Measurements from ENCODE around the gene KMT2C. TPM values are rescaled to one million over a fixed set of nuclear protein-coding genes. Genes with fewer than 3 reads are reported as not detected.

The KMT2C gene
- polyA plus RNA-seq, 1 donor from 2014 or later = 29.8 TPM

- Histone ChIP-seq H2AFZ (ENCODE audit: low read depth, low read length) (no peak overlapping the region), H3K79me2 (replicated peaks; ENCODE audit: insufficient read depth, low read length) (peaks cover 31% of the 10 kb centered on the region), H3K9me2 (ENCODE audit: insufficient read depth, low read length) (no peaks in the 10 kb centered on the region), H3K27ac (ENCODE audit: low read length) (no peak overlapping the region), H3K4me3 (ENCODE audit: low read length) (no peak overlapping the region), H3K4me2 (ENCODE audit: low read length) (no peak overlapping the region), H3K36me3 (ENCODE audit: insufficient read depth, low read length) (no peaks in the 10 kb centered on the region), H3K9me3 (ENCODE audit: low read length) (peaks cover 10% of the 10 kb centered on the region), H3F3A (ENCODE audit: insufficient read depth, low read length, poor library complexity, severe bottlenecking) (no peaks in the 10 kb centered on the region), H3K9ac (ENCODE audit: low read length) (no peak overlapping the region), H4K20me1 (ENCODE audit: insufficient read depth) (no peaks in the 10 kb centered on the region), H3K27me3 (ENCODE audit: insufficient read depth, low read depth, low read length) (no peaks in the 10 kb centered on the region)
- TF ChIP-seq SMC3 (conservative IDR thresholded peaks at IDR 0.05; ENCODE audit: poor library complexity) (no peak), EZH2 (IDR thresholded peaks at IDR 0.05; ENCODE audit: borderline replicate concordance, insufficient read depth, low read length, poor library complexity, severe bottlenecking) (no peak), MXI1 (conservative IDR thresholded peaks at IDR 0.05; ENCODE audit: poor library complexity, severe bottlenecking) (no peak)
Observed at GRCh38 chr7:152403726-152404125, 32.1 kb downstream of the KMT2C start.

- Histone ChIP-seq H3K79me2 (replicated peaks; ENCODE audit: insufficient read depth, low read length) (peaks cover 34% of the 10 kb centered on the region), H3K36me3 (ENCODE audit: insufficient read depth, low read length) (no peaks in the 10 kb centered on the region), H3K9me3 (ENCODE audit: low read length) (peaks cover 10% of the 10 kb centered on the region), H3K4me3 (ENCODE audit: low read length) (no peak overlapping the region), H3K9me2 (ENCODE audit: insufficient read depth, low read length) (no peaks in the 10 kb centered on the region), H3K27ac (ENCODE audit: low read length) (no peak overlapping the region), H4K20me1 (ENCODE audit: insufficient read depth) (no peaks in the 10 kb centered on the region), H2AFZ (ENCODE audit: low read depth, low read length) (no peak overlapping the region), H3K27me3 (ENCODE audit: insufficient read depth, low read depth, low read length) (no peaks in the 10 kb centered on the region), H3K4me2 (ENCODE audit: low read length) (no peak overlapping the region), H3K9ac (ENCODE audit: low read length) (no peak overlapping the region), H3F3A (ENCODE audit: insufficient read depth, low read length, poor library complexity, severe bottlenecking) (no peaks in the 10 kb centered on the region)
- TF ChIP-seq RAD21 (conservative IDR thresholded peaks at IDR 0.05) = no peak
Observed at GRCh38 chr7:152402384-152403250, 33.2 kb downstream of the KMT2C start.

- no peaks in the 10 kb centered on the region for H3K27me3 ChIP-seq (ENCODE audit: insufficient read depth, low read depth, low read length)
- H3K4me3 ChIP-seq (ENCODE audit: low read length) = no peak overlapping the region
- H3K9me3 ChIP-seq (ENCODE audit: low read length) = peaks cover 6% of the 10 kb centered on the region
- no peaks in the 10 kb centered on the region for H3K9me2 ChIP-seq (ENCODE audit: insufficient read depth, low read length)
- peaks cover 56% of the 10 kb centered on the region for H3K79me2 ChIP-seq (replicated peaks; ENCODE audit: insufficient read depth, low read length)
- H2AFZ ChIP-seq (ENCODE audit: low read depth, low read length) = no peak overlapping the region
- no peak overlapping the region for H3K9ac ChIP-seq (ENCODE audit: low read length)
- H3F3A ChIP-seq (ENCODE audit: insufficient read depth, low read length, poor library complexity, severe bottlenecking) = no peaks in the 10 kb centered on the region
- no peaks in the 10 kb centered on the region for H4K20me1 ChIP-seq (ENCODE audit: insufficient read depth)
- H3K4me2 ChIP-seq (ENCODE audit: low read length) = no peak overlapping the region
- H3K36me3 ChIP-seq (ENCODE audit: insufficient read depth, low read length) = no peaks in the 10 kb centered on the region
- no peak for TF ChIP-seq MXI1 (conservative IDR thresholded peaks at IDR 0.05; ENCODE audit: poor library complexity, severe bottlenecking)
- TF ChIP-seq POLR2AphosphoS5 (IDR thresholded peaks at IDR 0.05) = no peak
- no peak for TF ChIP-seq RAD21 (conservative IDR thresholded peaks at IDR 0.05)
- no peak for TF ChIP-seq CTCF (IDR thresholded peaks at IDR 0.05; ENCODE audit: poor library complexity, severe bottlenecking)
- no peak for TF ChIP-seq EZH2 (IDR thresholded peaks at IDR 0.05; ENCODE audit: borderline replicate concordance, insufficient read depth, low read length, poor library complexity, severe bottlenecking)
- no peak for TF ChIP-seq SMC3 (conservative IDR thresholded peaks at IDR 0.05; ENCODE audit: poor library complexity)
- no peak for TF ChIP-seq REST (IDR thresholded peaks at IDR 0.05; ENCODE audit: borderline replicate concordance)
- TF ChIP-seq TAF1 (IDR thresholded peaks at IDR 0.05; ENCODE audit: low read depth) = no peak
- TF ChIP-seq EP300 (conservative IDR thresholded peaks at IDR 0.05; ENCODE audit: poor library complexity, severe bottlenecking) = no peak
- H3K27ac ChIP-seq (ENCODE audit: low read length) = no peak overlapping the region
Observed at GRCh38 chr7:152399344-152399743, 36.5 kb downstream of the KMT2C start.
